Nephron progenitor cell (in vitro differentiated cells): Measurements from ENCODE around the gene PPM1F.
A peak's percentile ranks its signal among the peaks of the same experiment; 100 is the strongest.

ENCODE experiments used
- DNase-seq: peaks from one replicate; pipeline ENCODE4 v3.0.0; 2021
- H3K27ac Mint-ChIP-seq: 2 replicates; pipeline ENCODE4 v1.8.0; 2021; ENCODE audit warnings: mild to moderate bottlenecking, moderate library complexity, mixed read lengths
- H3K27me3 Mint-ChIP-seq: 2 replicates; pipeline ENCODE4 v1.8.0; 2021; ENCODE audit warnings: mild to moderate bottlenecking, low read depth, mixed read lengths; ENCODE audit not compliant: poor library complexity
- H3K36me3 Mint-ChIP-seq: 2 replicates; pipeline ENCODE4 v1.8.0; 2021; ENCODE audit warnings: low read depth, mixed read lengths
- H3K4me1 Mint-ChIP-seq: 2 replicates; pipeline ENCODE4 v1.8.0; 2021; ENCODE audit warnings: mixed read lengths
- H3K4me3 Mint-ChIP-seq: 2 replicates; pipeline ENCODE4 v1.8.0; 2021; ENCODE audit warnings: mild to moderate bottlenecking, moderate library complexity, mixed read lengths
- H3K9me3 Mint-ChIP-seq: 2 replicates; pipeline ENCODE4 v1.8.0; 2021; ENCODE audit warnings: mild to moderate bottlenecking, moderate library complexity, mixed read lengths
- TF ChIP-seq, protein P1 (sequence below): fragments of 200-600 bp; sonication (generic); IDR thresholded peaks from 2 replicates; pipeline ENCODE4 v1.5.0; 2021; ENCODE audit warnings: antibody characterized with exemption

Gene PPM1F

GRCh38 chr22:21978564-21979386 is 26.1 kb upstream of the PPM1F start:
- no peak for DNase-seq
- TF ChIP-seq, protein P1, sequence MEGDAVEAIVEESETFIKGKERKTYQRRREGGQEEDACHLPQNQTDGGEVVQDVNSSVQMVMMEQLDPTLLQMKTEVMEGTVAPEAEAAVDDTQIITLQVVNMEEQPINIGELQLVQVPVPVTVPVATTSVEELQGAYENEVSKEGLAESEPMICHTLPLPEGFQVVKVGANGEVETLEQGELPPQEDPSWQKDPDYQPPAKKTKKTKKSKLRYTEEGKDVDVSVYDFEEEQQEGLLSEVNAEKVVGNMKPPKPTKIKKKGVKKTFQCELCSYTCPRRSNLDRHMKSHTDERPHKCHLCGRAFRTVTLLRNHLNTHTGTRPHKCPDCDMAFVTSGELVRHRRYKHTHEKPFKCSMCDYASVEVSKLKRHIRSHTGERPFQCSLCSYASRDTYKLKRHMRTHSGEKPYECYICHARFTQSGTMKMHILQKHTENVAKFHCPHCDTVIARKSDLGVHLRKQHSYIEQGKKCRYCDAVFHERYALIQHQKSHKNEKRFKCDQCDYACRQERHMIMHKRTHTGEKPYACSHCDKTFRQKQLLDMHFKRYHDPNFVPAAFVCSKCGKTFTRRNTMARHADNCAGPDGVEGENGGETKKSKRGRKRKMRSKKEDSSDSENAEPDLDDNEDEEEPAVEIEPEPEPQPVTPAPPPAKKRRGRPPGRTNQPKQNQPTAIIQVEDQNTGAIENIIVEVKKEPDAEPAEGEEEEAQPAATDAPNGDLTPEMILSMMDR, result no peak
- Mint-ChIP-seq H3K9me3 (no peaks in the 10 kb centered on the region), H3K4me3 (no peak overlapping the region), H3K27me3 (peaks cover 2% of the 10 kb centered on the region), H3K36me3 (peaks cover 25% of the 10 kb centered on the region), H3K27ac (peak overlapping the region; percentile 94), H3K4me1 (peaks cover 13% of the 10 kb centered on the region)

DNA sequence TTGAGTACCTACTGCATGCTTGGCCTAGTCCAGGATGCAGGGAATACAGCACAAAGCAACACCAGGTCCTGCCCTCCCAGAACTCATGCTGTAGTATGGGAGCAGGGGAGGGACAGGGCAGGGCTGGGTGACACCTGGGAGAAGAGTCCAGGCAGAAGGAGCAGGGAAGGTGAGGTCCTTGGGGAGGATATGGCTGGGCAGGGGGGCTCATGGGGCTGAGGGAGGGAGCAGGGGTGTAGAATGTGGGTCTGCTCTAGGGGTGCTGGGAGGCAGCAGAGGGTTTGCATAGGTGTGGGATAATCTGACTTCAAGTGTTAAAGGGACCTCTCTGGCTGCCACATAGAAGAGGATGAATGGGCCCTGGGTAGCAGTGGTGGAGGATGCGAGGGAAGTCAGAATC is 25.2 kb upstream of the PPM1F start:
- Mint-ChIP-seq H3K36me3 (peaks cover 25% of the 10 kb centered on the region), H3K9me3 (no peaks in the 10 kb centered on the region), H3K27ac (no peak overlapping the region), H3K4me1 (peaks cover 13% of the 10 kb centered on the region), H3K4me3 (no peak overlapping the region), H3K27me3 (no peaks in the 10 kb centered on the region)
- DNase-seq, result no peak
- TF ChIP-seq, protein P1, result no peak

- no peaks in the 10 kb centered on the region for H3K9me3 Mint-ChIP-seq
- DNase-seq, result no peak
- H3K4me3 Mint-ChIP-seq, result no peak overlapping the region
- H3K27me3 Mint-ChIP-seq, result no peaks in the 10 kb centered on the region
- peak overlapping the region; percentile 19 for H3K27ac Mint-ChIP-seq
- TF ChIP-seq, protein P1, result no peak
- H3K36me3 Mint-ChIP-seq, result peaks cover 37% of the 10 kb centered on the region
- H3K4me1 Mint-ChIP-seq, result no peaks in the 10 kb centered on the region
Observed at GRCh38 chr22:21975854-21976345, 23.3 kb upstream of the PPM1F start.

GRCh38 chr22:21975273-21975672 is 22.6 kb upstream of the PPM1F start:
- H3K9me3 Mint-ChIP-seq, result no peaks in the 10 kb centered on the region
- TF ChIP-seq, protein P1, result no peak
- peaks cover 43% of the 10 kb centered on the region for H3K36me3 Mint-ChIP-seq
- no peak for DNase-seq
- no peaks in the 10 kb centered on the region for H3K4me1 Mint-ChIP-seq
- no peak overlapping the region for H3K27ac Mint-ChIP-seq
- H3K27me3 Mint-ChIP-seq, result no peaks in the 10 kb centered on the region
- H3K4me3 Mint-ChIP-seq, result no peak overlapping the region

DNA sequence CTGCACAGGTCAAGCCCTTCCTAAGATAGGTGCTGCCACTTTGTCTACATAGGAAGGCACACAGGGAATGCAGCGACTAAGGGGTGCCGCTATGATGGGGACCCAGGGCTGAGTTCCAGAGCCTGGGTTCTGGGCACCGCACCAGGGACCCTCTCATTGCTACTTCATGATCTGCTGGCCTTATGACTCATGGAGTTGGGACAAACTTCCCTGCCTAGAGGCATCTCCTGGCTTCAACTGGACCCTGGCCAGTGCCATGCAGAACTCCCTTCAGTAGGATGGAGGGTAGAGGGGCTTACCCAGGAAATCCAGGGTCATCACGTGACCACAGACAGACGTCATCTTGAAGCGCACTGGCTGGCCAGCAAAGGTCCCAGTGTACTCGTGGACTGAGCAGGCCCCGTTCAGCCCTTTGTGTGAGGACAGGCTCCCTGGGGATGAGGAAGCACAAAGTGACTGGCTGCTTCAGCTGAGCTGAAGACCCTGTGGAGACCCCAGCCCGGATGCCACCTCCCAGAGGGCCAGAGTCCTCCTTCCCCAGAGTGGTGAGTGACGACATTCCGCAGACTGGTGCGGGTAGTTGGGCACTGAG is 21.5 kb upstream of the PPM1F start:
- no peaks in the 10 kb centered on the region for H3K9me3 Mint-ChIP-seq
- H3K27me3 Mint-ChIP-seq, result no peaks in the 10 kb centered on the region
- no peak overlapping the region for H3K27ac Mint-ChIP-seq
- H3K36me3 Mint-ChIP-seq, result peaks cover 44% of the 10 kb centered on the region
- no peak for DNase-seq
- H3K4me3 Mint-ChIP-seq, result no peak overlapping the region
- TF ChIP-seq, protein P1, result no peak
- no peaks in the 10 kb centered on the region for H3K4me1 Mint-ChIP-seq
